Measurements from ENCODE around the gene TIAM1.

- TF ChIP-seq ZNF232 (CRISPR knock-in tag; IDR thresholded peaks at IDR 0.05) (no peak), CTCF (IDR thresholded peaks at IDR 0.05) (no peak), ZNF396 (CRISPR knock-in tag; IDR thresholded peaks at IDR 0.05; ENCODE audit: borderline replicate concordance) (no peak), SP1 (CRISPR knock-in tag; conservative IDR thresholded peaks at IDR 0.05) (no peak), ZNF121 (CRISPR knock-in tag; IDR thresholded peaks at IDR 0.05) (no peak)
These were observed 140.5 kb downstream of the TIAM1 start for GRCh38 chr21:31203431-31204054.

All from WTC11 (cell line).